ENCODE data around the gene FRMD3.

The FRMD3 gene

GRCh38 chr9:83538172-83538889 lies at the start of gene FRMD3:
Gene FRMD3, minus strand, starts transcription at chr9:83538401. Its CDS starts 170 bp downstream, at chr9:83538231.
- TF ChIP-seq EZH2phosphoT487 (IDR thresholded peaks at IDR 0.05; ENCODE audit: borderline replicate concordance) = no peak
- no peak for TF ChIP-seq CTCF (conservative IDR thresholded peaks at IDR 0.05; ENCODE audit: low read length)
- no peak within 1 kb of the TSS for H3K4me3 ChIP-seq (ENCODE audit: low read length, poor library complexity, severe bottlenecking)
- H3K9ac ChIP-seq (ENCODE audit: low read depth, low read length, poor library complexity, severe bottlenecking) = no peak within 1 kb of the TSS
- H3K27me3 ChIP-seq (ENCODE audit: insufficient read depth, low read length, poor library complexity, severe bottlenecking) = no peaks in the 10 kb centered on the region
- no peaks in the 10 kb centered on the region for H3K9me3 ChIP-seq (ENCODE audit: insufficient read depth, low read depth, low read length)
- no peak within 1 kb of the TSS for H3K4me2 ChIP-seq (ENCODE audit: low read depth, low read length, poor library complexity, severe bottlenecking)
- no peaks in the 10 kb centered on the region for H3K9me2 ChIP-seq (replicated peaks; ENCODE audit: low read depth, low read length)
- H3K4me1 ChIP-seq (ENCODE audit: insufficient read depth, low read length, poor library complexity, severe bottlenecking) = no peaks in the 10 kb centered on the region
- H4K20me1 ChIP-seq (ENCODE audit: insufficient read depth, low read length, poor library complexity, severe bottlenecking) = no peaks in the 10 kb centered on the region
- H3K79me2 ChIP-seq (ENCODE audit: insufficient read depth, low read length) = no peaks in the 10 kb centered on the region
- H3F3A ChIP-seq (ENCODE audit: low read depth) = no peaks in the 10 kb centered on the region
- H2AFZ ChIP-seq (ENCODE audit: low read length) = no peak within 1 kb of the TSS
- no peaks in the 10 kb centered on the region for H3K36me3 ChIP-seq (ENCODE audit: insufficient read depth, low read length)

- Histone ChIP-seq H3K4me2 (ENCODE audit: low read depth, low read length, poor library complexity, severe bottlenecking) (no peak overlapping the region), H3K9ac (ENCODE audit: low read depth, low read length, poor library complexity, severe bottlenecking) (no peak overlapping the region), H3F3A (ENCODE audit: low read depth) (no peaks in the 10 kb centered on the region), H3K27me3 (ENCODE audit: insufficient read depth, low read length, poor library complexity, severe bottlenecking) (no peaks in the 10 kb centered on the region), H2AFZ (ENCODE audit: low read length) (no peak overlapping the region), H3K9me2 (replicated peaks; ENCODE audit: low read depth, low read length) (no peaks in the 10 kb centered on the region), H3K9me3 (ENCODE audit: insufficient read depth, low read depth, low read length) (no peaks in the 10 kb centered on the region), H3K79me2 (ENCODE audit: insufficient read depth, low read length) (no peaks in the 10 kb centered on the region), H4K20me1 (ENCODE audit: insufficient read depth, low read length, poor library complexity, severe bottlenecking) (no peaks in the 10 kb centered on the region), H3K36me3 (ENCODE audit: insufficient read depth, low read length) (no peaks in the 10 kb centered on the region), H3K4me3 (ENCODE audit: low read length, poor library complexity, severe bottlenecking) (no peak overlapping the region), H3K4me1 (ENCODE audit: insufficient read depth, low read length, poor library complexity, severe bottlenecking) (no peaks in the 10 kb centered on the region)
- TF ChIP-seq EZH2phosphoT487 (IDR thresholded peaks at IDR 0.05; ENCODE audit: borderline replicate concordance) (no peak), CTCF (conservative IDR thresholded peaks at IDR 0.05; ENCODE audit: low read length) (no peak)
Observed at GRCh38 chr9:83584995-83585394, 46.8 kb upstream of the FRMD3 start.

GRCh38 chr9:83583151-83584014 lies 45.2 kb upstream of the FRMD3 start:
- no peak for TF ChIP-seq EZH2phosphoT487 (IDR thresholded peaks at IDR 0.05; ENCODE audit: borderline replicate concordance)
- peak; percentile 65 for TF ChIP-seq CTCF (conservative IDR thresholded peaks at IDR 0.05; ENCODE audit: low read length)

More at GRCh38 chr9:83583151-83584014, 45.2 kb upstream of the FRMD3 start:
- Histone ChIP-seq H4K20me1 (ENCODE audit: insufficient read depth, low read length, poor library complexity, severe bottlenecking) (no peaks in the 10 kb centered on the region), H3K27me3 (ENCODE audit: insufficient read depth, low read length, poor library complexity, severe bottlenecking) (no peaks in the 10 kb centered on the region), H3K4me2 (ENCODE audit: low read depth, low read length, poor library complexity, severe bottlenecking) (no peak overlapping the region), H3K9me2 (replicated peaks; ENCODE audit: low read depth, low read length) (no peaks in the 10 kb centered on the region), H3K79me2 (ENCODE audit: insufficient read depth, low read length) (no peaks in the 10 kb centered on the region), H2AFZ (ENCODE audit: low read length) (no peak overlapping the region), H3K9me3 (ENCODE audit: insufficient read depth, low read depth, low read length) (no peaks in the 10 kb centered on the region), H3K4me1 (ENCODE audit: insufficient read depth, low read length, poor library complexity, severe bottlenecking) (no peaks in the 10 kb centered on the region), H3K9ac (ENCODE audit: low read depth, low read length, poor library complexity, severe bottlenecking) (no peak overlapping the region), H3F3A (ENCODE audit: low read depth) (no peaks in the 10 kb centered on the region), H3K4me3 (ENCODE audit: low read length, poor library complexity, severe bottlenecking) (no peak overlapping the region), H3K36me3 (ENCODE audit: insufficient read depth, low read length) (no peaks in the 10 kb centered on the region)
